ENCODE measurements around the gene TMEM178A.
"Not testable (repeated sequence)": the region's sequence is repeated elsewhere in the genome, so short reads cannot be mapped to it uniquely, and the experiment has no call there.

Gene TMEM178A

DNA sequence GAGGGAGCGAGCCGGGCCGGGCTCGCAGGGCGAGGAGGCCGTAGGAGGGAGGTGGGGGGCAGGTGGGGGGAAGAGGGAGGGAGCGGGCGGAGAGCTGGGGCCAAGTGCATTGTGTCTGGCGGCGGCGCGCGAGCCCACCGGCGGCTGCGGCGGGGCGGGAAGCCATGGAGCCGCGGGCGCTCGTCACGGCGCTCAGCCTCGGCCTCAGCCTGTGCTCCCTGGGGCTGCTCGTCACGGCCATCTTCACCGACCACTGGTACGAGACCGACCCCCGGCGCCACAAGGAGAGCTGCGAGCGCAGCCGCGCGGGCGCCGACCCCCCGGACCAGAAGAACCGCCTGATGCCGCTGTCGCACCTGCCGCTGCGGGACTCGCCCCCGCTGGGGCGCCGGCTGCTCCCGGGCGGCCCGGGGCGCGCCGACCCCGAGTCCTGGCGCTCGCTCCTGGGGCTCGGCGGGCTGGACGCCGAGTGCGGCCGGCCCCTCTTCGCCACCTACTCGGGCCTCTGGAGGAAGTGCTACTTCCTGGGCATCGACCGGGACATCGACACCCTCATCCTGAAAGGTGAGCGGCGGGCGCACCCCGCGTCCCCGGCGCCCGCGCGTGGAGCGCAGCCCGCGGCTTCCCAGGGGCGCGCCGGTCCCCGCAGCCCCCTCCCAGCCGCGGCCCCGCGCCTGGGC, at the start of gene TMEM178A:
TMEM178A (plus strand) TSS at position 107 of the 680 bp plus-strand sequence; CDS start at position 165, 58 bp downstream.
- in situ Hi-C loops (cut with HindIII; ENCODE audit: low sequenced_read_pairs) = no loop called here

DNA sequence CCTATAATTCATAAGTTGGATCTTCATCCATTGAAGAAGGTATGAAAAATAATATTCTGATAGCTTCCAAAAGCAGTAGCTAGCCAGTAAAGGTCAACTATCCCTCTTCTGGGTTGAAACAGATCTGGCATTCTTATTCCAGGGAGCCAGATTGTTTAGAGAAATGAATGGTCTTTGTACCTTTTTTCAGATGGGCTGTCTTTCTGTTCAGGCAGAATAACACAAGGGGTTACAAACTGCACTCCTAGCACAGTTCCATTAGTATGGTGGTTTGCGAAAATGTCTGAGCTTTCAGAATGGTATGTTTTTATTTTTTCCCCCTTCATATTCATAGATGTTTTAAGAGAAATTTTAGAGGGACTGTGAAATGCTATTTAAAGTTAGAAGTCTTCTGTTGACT, 47.5 kb upstream of the TMEM178A start:
- in situ Hi-C loops (cut with HindIII; ENCODE audit: low sequenced_read_pairs) = no loop called here

DNA sequence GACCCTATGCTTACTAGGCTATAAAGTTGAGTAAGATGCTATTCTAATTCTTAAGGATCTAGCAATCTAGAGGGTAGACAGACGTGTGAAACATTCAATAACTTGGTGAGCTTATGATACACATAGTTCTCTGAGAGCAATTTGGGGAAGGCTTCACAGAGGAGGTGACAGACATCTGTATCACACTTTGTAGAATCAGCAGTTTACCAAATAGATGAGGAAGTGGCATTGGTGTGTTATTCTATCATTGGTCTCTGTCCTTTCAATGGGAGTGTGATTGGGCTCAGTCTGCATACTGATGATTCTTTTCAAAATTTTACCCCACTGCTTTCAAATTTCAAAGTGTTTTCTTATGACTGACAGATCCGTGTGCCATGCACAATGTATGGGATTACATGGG, 47.0 kb upstream of the TMEM178A start:
- in situ Hi-C loops (cut with HindIII; ENCODE audit: low sequenced_read_pairs) = no loop called here

DNA sequence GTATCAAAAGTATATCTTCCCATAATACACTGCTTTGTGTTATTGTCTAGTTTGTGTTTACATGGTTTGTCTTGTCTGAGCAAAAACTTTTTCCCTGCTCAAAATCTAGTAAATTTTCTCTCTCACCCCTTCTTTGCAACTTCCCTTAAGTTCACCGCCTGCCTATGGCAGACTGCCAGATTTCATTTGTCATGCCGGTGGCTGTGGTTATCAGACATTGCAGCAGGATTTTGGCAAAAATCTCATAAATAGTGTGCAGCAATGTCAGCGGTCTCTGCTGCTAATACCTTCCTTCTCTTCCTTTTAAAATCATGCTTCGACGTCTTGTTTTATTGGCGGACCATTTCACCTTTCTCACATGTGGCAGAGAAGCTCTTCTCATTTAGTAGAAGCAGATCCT, 45.6 kb upstream of the TMEM178A start:
- in situ Hi-C loops (cut with HindIII; ENCODE audit: low sequenced_read_pairs) = no loop called here

DNA sequence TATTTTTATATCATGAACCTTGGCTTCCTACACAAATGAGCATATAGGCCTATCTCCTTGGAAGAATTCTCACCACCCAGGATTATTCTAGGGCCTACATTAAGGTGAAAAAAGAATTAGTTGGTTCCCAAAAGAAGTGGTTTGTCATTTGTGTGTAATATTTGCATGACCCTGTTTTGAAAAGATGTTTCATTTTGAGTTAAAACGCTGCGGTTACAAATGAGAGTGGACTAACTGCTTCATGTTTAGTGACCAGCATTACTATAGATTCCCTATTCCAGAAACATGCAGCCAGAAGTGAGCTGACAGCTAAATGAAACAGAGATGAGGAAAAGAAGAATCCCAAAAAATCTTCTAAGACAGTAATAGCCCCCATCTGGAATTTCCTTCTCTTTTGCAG, 44.1 kb upstream of the TMEM178A start:
- in situ Hi-C loops (cut with HindIII; ENCODE audit: low sequenced_read_pairs) = no loop called here

DNA sequence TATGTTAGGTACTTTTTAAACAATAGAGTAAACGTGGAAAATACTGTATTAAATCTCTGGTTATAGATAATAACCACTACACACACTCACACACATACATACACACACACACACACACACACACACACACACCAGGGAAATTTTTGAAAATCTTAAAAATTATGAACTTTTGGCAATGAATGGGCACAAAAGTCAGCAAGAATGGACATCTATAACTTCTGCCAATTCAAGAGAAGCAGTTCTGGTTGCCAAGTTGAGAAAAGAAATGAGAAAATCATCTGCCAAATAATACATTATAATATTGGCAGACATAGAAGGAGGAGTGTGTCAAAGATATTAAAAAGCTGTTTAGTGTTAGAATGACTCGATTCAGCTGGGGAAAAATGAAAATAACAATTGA, 42.9 kb upstream of the TMEM178A start:
- in situ Hi-C loops (cut with HindIII; ENCODE audit: low sequenced_read_pairs) = no loop called here

DNA sequence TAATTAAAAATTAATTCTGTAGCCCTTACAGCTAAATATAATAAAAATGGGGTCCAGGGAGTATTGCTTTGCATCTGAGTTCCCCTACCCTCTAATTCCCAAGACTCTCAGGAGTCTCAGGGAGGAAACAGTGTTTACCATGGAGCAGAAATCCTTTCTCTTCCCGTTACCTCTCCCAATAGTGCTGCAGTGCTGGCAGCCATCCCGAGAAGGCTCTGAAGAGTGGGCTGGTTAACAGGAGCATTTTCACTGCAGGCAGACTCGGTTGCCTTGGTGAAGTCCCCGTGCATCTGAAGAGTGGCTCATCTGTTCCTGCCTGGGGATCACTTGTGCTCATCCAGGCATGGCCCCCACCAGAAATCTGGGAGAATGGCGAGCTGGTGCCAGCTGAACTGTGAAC, 41.8 kb upstream of the TMEM178A start:
- in situ Hi-C loops (cut with HindIII; ENCODE audit: low sequenced_read_pairs) = no loop called here

DNA sequence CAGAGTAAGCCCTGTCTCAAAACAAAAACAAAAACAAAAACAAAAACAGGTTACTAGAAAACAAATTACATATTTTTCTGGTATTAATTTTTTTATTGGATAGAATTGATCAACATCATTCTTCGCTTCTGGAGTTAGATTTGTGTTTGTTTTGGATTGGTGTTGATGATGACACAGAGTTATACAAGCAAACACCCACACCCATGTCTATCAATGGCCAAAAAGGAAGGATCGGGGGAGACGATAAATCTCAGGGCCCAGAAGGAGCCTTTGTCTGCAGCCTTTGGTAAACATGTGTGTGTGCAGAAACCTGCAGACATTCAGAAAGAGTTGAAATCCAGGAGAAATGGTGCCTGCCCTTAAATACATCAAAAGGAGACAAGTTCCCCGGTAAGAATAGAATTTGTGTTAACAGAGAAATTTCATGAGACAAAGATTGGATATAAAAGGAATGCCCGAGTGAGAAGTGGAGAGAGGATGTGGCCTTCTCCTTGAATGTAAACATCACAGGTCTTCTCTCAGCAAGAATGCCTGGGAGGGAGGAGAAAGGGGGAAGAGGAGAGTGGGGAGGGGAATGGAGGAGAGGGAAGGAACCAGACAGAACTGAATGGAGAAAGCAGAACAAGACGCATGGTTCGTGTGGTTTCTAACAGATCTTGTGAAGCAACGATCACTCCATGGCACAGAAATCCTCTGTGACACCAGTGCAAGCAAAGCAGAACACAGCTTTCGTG, 40.4 kb upstream of the TMEM178A start:
- in situ Hi-C loops (cut with HindIII; ENCODE audit: low sequenced_read_pairs) = no loop called here

DNA sequence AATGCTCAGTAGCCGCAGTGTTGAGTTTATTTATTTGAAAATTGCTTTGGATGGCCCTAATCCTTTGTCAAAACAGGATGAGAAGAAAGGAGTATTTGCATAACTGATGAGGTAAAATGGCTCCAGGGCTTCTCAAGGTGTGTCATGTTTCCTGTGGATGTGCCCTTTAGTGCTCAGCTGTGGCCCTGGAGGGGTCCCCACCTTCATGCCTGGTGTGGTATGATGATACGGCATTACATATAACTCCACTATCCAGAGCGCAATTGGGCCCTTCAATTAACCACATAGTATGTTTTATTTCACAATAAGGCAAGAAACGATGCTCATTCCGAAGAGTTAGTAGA, 39.8 kb upstream of the TMEM178A start:
- in situ Hi-C loops (cut with HindIII; ENCODE audit: low sequenced_read_pairs) = no loop called here

DNA sequence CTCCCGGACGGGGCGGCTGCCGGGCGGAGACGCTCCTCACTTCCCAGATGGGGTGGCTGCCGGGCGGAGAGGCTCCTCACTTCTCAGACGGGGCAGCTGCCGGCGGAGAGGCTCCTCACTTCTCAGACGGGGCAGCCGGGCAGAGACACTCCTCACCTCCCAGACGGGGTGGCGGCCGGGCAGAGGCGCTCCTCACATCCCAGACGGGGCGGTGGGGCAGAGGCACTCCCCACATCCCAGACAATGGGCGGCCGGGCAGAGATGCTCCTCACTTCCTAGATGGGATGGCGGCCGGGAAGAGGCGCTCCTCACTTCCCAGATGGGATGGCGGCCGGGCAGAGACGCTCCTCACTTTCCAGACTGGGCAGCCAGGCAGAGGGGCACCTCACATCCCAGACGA, 37.4 kb upstream of the TMEM178A start:
- in situ Hi-C loops (cut with HindIII; ENCODE audit: low sequenced_read_pairs) = not testable (repeated sequence)

DNA sequence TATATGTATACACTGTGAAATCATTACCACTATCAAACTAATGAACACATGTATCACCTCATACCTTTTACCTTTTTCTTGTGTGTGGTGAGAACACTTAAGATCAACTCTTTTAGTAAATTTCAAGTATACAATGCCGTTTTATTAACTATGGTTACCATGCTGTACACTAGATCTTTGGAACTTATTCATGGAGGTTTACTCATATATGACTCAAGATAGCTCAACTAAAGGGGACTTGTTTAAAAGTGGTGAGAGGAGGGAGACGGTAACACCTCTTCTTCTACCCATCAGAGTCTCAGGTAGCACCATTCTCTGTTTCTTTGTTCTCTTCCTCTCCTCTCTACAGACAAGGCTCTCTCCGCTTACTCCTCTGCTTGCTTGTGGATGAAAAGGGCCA, 36.1 kb upstream of the TMEM178A start:
- in situ Hi-C loops (cut with HindIII; ENCODE audit: low sequenced_read_pairs) = no loop called here

DNA sequence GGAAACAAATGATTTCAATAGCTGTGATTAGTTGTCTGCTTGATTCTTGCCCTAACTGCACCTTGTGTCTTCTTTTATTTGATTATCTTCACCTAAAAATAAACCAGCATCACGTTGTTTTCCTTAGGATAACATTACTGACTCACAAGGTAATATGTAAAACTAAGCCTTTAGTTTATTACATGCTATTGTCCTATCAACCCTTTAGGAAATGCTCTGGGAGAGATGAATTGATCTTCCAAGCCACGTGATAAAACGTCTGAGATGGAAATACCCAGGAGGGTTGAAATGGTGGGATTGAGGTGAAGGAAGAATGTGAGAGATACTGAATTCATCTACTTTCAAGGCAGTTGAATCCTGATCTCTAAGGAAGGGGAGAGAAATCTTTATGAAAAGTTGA, 34.5 kb upstream of the TMEM178A start:
- in situ Hi-C loops (cut with HindIII; ENCODE audit: low sequenced_read_pairs) = no loop called here

DNA sequence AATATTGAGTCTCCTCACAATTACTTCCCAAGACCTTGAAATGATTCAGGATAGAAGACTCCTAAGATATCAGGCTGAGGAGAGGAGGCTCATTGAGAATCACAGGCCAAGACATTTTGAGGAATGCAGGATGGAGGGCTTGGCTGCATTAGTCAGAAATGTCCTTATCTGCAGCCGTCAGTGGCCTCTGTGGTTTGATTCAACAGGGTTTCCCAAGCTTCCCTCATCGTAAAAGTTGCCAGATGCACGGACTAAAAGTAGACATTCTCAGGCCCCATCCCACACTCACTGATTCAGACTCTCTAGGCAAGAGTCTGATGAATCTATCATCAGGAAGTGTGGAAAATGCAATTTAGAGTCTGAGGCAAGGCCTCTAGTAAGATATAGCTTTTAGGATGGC, 34.0 kb upstream of the TMEM178A start:
- in situ Hi-C loops (cut with HindIII; ENCODE audit: low sequenced_read_pairs) = no loop called here

DNA sequence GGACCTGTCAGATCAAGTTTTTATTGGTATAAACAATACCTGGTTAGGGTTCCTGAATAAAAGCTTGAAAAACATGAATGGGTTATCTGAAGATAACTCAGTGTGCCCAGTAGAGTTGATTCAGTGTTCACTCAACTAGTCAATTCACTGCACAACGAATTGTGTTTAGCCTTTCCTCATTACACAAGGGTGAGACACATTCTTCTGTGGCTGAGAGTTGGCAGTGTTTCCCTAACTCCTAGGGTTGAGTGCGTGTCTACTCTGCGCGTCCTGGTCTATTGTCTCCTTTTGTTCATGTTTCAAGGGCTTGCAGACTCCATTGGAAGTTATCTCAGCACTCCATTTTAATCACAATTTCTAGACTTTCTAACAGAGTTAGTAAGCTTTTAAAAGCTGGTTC, 32.8 kb upstream of the TMEM178A start:
- in situ Hi-C loops (cut with HindIII; ENCODE audit: low sequenced_read_pairs) = no loop called here

DNA sequence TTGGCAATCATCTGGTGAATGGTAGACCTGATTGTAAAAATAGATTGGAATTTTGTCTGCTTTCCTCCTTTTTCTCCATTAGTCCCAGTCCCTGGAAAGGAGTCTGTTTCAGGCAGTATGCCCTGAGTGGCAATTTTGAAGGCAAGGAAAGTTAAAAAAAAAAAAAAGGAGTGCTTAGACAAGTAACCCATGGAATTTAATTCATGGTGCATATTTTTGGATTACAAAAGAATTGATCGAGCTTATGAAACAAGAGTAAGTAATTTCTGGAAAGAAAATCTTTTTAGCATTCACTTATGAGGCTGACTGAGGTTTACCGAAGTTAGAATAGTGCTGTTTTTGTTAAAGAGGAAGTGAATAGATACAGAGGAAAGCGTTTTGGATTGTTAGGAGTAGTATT, 29.4 kb upstream of the TMEM178A start:
- in situ Hi-C loops (cut with HindIII; ENCODE audit: low sequenced_read_pairs) = no loop called here

DNA sequence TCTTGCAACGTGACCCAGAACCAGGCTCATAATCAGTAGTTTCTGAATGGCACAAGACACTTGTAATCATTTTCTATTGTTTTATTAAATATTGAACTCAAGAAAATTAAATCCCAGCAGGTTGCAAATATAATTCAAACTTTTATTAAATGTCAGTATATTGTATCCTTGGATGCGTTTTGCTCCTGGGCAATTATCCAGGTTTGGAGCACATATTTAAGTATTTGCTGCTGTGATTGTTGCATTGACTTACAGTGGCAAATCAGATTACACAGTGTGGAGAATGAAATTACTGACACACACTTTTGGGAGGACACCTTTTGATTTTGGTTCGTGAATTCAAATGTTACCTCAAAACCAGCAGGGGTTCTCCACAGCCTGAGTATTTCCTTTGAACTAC, 27.1 kb upstream of the TMEM178A start:
- in situ Hi-C loops (cut with HindIII; ENCODE audit: low sequenced_read_pairs) = no loop called here

DNA sequence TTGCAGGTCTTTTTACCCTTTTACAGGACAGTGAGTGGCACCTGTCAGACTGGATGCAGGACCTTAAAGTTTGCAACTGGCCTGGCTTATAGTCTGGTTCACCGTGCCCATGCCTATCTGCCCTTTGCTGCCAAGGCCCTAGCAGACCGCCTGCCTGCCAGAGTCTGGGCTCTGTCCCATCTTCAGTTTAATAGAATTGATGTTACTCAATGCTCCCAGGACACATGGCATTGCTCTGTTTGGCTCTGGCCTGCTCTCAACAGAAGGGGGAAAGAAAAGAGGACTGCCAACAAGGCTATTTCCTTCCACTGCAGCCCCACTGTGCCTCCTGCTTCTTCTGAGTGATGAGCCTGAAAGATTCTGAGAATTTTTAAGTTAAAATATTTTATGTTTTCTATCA, 25.6 kb upstream of the TMEM178A start:
- in situ Hi-C loops (cut with HindIII; ENCODE audit: low sequenced_read_pairs) = no loop called here

DNA sequence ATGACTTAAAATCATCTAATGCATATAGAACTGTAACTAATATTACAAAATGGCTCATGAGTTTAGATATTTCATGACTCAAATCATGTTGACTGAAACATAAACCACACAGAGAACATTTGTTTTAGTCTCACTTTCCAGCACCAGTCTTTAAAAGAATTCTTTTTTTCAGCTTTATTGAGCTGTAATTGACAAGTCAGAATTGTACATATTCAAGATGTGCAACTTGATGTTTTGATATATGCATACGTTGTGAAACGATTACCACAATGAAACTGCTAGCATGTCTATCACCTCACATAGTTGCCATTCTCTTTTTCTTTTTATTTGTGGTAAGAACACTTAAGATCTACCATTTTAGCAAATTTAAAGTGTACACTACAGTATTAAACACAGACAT, 25.0 kb upstream of the TMEM178A start:
- in situ Hi-C loops (cut with HindIII; ENCODE audit: low sequenced_read_pairs) = no loop called here

DNA sequence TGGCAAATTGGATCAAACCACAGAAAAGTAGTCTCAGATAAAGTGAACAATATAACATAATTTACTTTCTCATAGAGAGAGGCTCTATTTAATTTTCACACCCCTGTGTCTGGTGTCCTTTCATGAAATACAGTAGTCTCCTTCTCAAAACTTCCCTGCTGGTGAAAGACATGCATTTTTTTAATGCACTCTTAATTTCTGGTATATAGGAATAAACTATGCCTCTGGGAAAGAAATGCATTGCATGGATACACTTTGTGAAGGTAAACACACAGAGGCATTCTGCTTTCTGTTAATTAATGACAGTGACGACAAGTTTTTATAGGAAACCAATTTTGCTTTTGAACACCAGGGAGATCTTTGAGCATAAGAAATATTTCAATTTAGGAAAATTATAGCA, 24.1 kb upstream of the TMEM178A start:
- in situ Hi-C loops (cut with HindIII; ENCODE audit: low sequenced_read_pairs) = no loop called here

DNA sequence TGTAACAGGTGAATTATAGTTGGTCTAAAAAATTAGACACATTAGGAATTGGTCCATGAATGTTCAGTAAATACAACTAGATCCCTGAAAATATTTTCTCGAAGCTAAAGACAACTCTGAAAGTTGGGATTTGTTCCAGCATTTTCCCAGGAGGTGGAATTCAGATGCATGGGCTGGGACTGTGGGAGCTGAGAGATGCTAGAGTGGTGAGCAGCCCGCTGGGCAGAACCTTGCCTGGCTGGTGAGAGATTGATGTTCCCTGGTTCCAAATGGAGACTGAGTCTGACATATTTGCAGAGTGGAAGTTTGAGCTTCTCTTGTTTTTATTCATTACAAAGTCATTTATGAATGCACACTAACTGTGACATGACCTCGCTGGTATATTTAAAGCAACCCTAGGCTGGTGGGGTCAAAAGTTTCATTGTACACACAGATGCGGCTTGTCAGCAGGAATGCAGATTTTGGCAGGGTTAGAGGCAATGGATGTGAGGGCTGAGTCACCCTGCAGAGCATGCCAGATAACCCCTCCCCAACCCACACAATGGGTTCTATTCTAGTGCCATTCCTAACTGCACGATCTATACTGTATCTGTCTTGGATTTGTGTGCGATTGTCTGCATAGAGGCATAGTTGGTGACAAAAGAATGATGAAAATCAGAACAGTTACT, 23.5 kb upstream of the TMEM178A start:
- in situ Hi-C loops (cut with HindIII; ENCODE audit: low sequenced_read_pairs) = no loop called here

DNA sequence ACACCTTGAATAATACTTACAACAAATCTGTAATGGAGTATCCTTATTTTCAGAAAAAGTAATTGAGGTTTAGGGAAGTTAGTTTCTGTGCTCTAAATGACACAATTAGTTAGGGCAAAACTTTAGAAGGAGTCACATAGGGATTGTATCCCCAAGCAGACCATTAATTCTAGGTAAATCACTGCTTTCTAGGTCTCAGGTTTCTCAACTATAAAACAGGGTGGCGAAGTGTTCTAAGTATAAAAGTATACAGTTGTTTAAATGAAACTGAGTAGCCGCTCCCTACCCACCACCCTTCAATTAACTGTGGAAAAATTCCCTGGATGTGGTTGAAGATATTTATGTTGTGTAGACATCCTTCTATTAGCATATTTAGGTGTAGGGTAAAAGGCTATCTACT, 19.9 kb upstream of the TMEM178A start:
- in situ Hi-C loops (cut with HindIII; ENCODE audit: low sequenced_read_pairs) = no loop called here

DNA sequence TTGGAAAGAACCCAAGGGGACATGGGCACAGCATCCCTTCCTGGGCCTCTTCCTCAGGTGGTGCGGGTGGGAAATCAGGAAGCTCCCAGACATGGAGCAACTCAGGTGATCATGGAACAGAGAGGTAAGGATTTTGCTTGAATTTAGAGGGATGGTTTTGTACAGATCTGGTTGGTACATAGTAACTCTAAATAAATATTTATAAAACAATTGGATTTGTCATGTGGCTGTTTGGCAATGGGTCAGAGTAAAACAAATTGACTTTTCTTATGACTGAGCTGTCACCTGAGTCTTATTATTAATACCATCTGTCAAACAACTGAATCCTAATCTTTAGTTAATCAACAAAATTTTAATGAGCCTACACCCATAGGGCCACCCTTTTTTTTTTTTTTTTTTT, 19.4 kb upstream of the TMEM178A start:
- in situ Hi-C loops (cut with HindIII; ENCODE audit: low sequenced_read_pairs) = no loop called here

Measured in DLD1 (cell line).